Activated CD8-positive, alpha-beta memory T cell treated with anti-CD3 and anti-CD28 coated beads, Interleukin-2, amount 50 U/mL, for 4 hours (primary cell): ENCODE results near the gene CRPPA.
"Not testable (repeated sequence)": the region's sequence is repeated elsewhere in the genome, so short reads cannot be mapped to it uniquely, and the experiment has no call there.

Source experiments
- DNase-seq: peaks from one replicate; pipeline ENCODE4 v3.0.0-alpha.2; 2020

Gene CRPPA

GRCh38 chr7:16396766-16397500, 24.4 kb downstream of the CRPPA start:
- no peak for DNase-seq

GRCh38 chr7:16395121-16395520, 26.2 kb downstream of the CRPPA start:
- no peak for DNase-seq

- DNase-seq, result no peak
Measured at GRCh38 chr7:16393862-16394422, 27.4 kb downstream of the CRPPA start.

- DNase-seq, result no peak
Measured at GRCh38 chr7:16392990-16393523, 28.3 kb downstream of the CRPPA start.

GRCh38 chr7:16383786-16384185, 37.6 kb downstream of the CRPPA start:
- DNase-seq, result not testable (repeated sequence)

- not testable (repeated sequence) for DNase-seq
Measured at GRCh38 chr7:16383103-16383502, 38.2 kb downstream of the CRPPA start.
